HG03575 (cell line): ENCODE measurements around the gene ADSS1.

Experiments used
- ATAC-seq: cut with Tn5 transposase; IDR thresholded peaks from one replicate; pipeline ENCODE4 v1.9.1; 2021; ENCODE audit not compliant: unreplicated experiment, insufficient number of reproducible peaks, low FRiP score; ENCODE audit errors: extremely low read depth

Gene ADSS1

GRCh38 chr14:104686624-104687517 lies 37.2 kb upstream of the ADSS1 start:
- ATAC-seq, result no peak

- ATAC-seq, result no peak
Measured at GRCh38 chr14:104687601-104688504, 36.2 kb upstream of the ADSS1 start.

GRCh38 chr14:104688505-104689108 lies 35.4 kb upstream of the ADSS1 start:
- ATAC-seq, result no peak

- no peak for ATAC-seq
Measured at GRCh38 chr14:104689109-104689880, 34.7 kb upstream of the ADSS1 start, which contains the start of gene INF2. INF2 (plus strand) TSS chr14:104689618; CDS start chr14:104701366, 11,748 bp downstream.

- no peak for ATAC-seq
Measured at GRCh38 chr14:104689881-104690711, 33.9 kb upstream of the ADSS1 start.

- ATAC-seq, result no peak
Measured at GRCh38 chr14:104690861-104691455, 33.1 kb upstream of the ADSS1 start.

GRCh38 chr14:104691546-104692260 lies 32.3 kb upstream of the ADSS1 start:
- ATAC-seq, result no peak

- no peak for ATAC-seq
Measured at GRCh38 chr14:104692261-104692938, 31.6 kb upstream of the ADSS1 start.

GRCh38 chr14:104692939-104693315 lies 31.1 kb upstream of the ADSS1 start:
- no peak for ATAC-seq

- ATAC-seq, result no peak
Measured at GRCh38 chr14:104693482-104694431, 30.3 kb upstream of the ADSS1 start.

- ATAC-seq, result no peak
Measured at GRCh38 chr14:104694475-104694950, 29.5 kb upstream of the ADSS1 start.

GRCh38 chr14:104694991-104695659 lies 28.9 kb upstream of the ADSS1 start:
- no peak for ATAC-seq

- ATAC-seq, result no peak
Measured at GRCh38 chr14:104695660-104696000, 28.4 kb upstream of the ADSS1 start.

GRCh38 chr14:104696671-104697316 lies 27.2 kb upstream of the ADSS1 start:
- no peak for ATAC-seq
